ENCODE measurements around the gene VASN.

Gene VASN

GRCh38 chr16:4369007-4369733 is 2.5 kb upstream of the VASN start:
- Histone ChIP-seq H3K36me3 (ENCODE audit: insufficient read depth, low read length) (peaks cover 14% of the 10 kb centered on the region; the same call in 1 of the 2 replicates), H2AFZ (ENCODE audit: low read length) (no peak overlapping the region), H3K4me3 (ENCODE audit: low read depth, low read length, poor library complexity, severe bottlenecking) (no peak overlapping the region), H3K27ac (ENCODE audit: low read depth, low read length, poor library complexity, severe bottlenecking) (no peak overlapping the region), H3K4me1 (ENCODE audit: insufficient read depth, low read length, severe bottlenecking) (peaks cover 8% of the 10 kb centered on the region), H3F3A (ENCODE audit: insufficient read depth, low read length) (no peaks in the 10 kb centered on the region), H4K20me1 (ENCODE audit: insufficient read depth, low read length) (no peaks in the 10 kb centered on the region), H3K9ac (ENCODE audit: low read length) (no peak overlapping the region), H3K4me2 (ENCODE audit: low read length) (no peak overlapping the region), H3K9me2 (ENCODE audit: low read depth, low read length) (no peaks in the 10 kb centered on the region), H3K79me2 (ENCODE audit: insufficient read depth, low read length) (no peaks in the 10 kb centered on the region), H3K27me3 (ENCODE audit: insufficient read depth, low read length) (no peaks in the 10 kb centered on the region), H3K9me3 (ENCODE audit: low read length) (no peaks in the 10 kb centered on the region)
- TF ChIP-seq EZH2 (IDR thresholded peaks at IDR 0.05; ENCODE audit: borderline replicate concordance, low read length) = no peak
- TF ChIP-seq CTCF (IDR thresholded peaks at IDR 0.05; ENCODE audit: low read length) = no peak

- Histone ChIP-seq H3K9me2 (ENCODE audit: low read depth, low read length) (no peaks in the 10 kb centered on the region), H3K9me3 (ENCODE audit: low read length) (no peaks in the 10 kb centered on the region), H3K4me3 (ENCODE audit: low read depth, low read length, poor library complexity, severe bottlenecking) (no peak overlapping the region), H3K79me2 (ENCODE audit: insufficient read depth, low read length) (no peaks in the 10 kb centered on the region), H3K4me2 (ENCODE audit: low read length) (no peak overlapping the region), H2AFZ (ENCODE audit: low read length) (no peak overlapping the region), H3K9ac (ENCODE audit: low read length) (no peak overlapping the region), H3K36me3 (ENCODE audit: insufficient read depth, low read length) (peaks cover 7% of the 10 kb centered on the region; the same call in 1 of the 2 replicates), H4K20me1 (ENCODE audit: insufficient read depth, low read length) (no peaks in the 10 kb centered on the region), H3K27me3 (ENCODE audit: insufficient read depth, low read length) (no peaks in the 10 kb centered on the region), H3K4me1 (ENCODE audit: insufficient read depth, low read length, severe bottlenecking) (peaks cover 8% of the 10 kb centered on the region), H3K27ac (ENCODE audit: low read depth, low read length, poor library complexity, severe bottlenecking) (no peak overlapping the region), H3F3A (ENCODE audit: insufficient read depth, low read length) (no peaks in the 10 kb centered on the region)
- TF ChIP-seq CTCF (IDR thresholded peaks at IDR 0.05; ENCODE audit: low read length) (no peak), EZH2 (IDR thresholded peaks at IDR 0.05; ENCODE audit: borderline replicate concordance, low read length) (no peak)
Measured at GRCh38 chr16:4370151-4370550, 1.5 kb upstream of the VASN start.

- Histone ChIP-seq H3K9me2 (ENCODE audit: low read depth, low read length) (no peaks in the 10 kb centered on the region), H3F3A (ENCODE audit: insufficient read depth, low read length) (no peaks in the 10 kb centered on the region), H3K27ac (ENCODE audit: low read depth, low read length, poor library complexity, severe bottlenecking) (no peak overlapping the region), H3K4me3 (ENCODE audit: low read depth, low read length, poor library complexity, severe bottlenecking) (no peak overlapping the region), H3K4me2 (ENCODE audit: low read length) (no peak overlapping the region), H3K9ac (ENCODE audit: low read length) (no peak overlapping the region), H3K36me3 (ENCODE audit: insufficient read depth, low read length) (peaks cover 4% of the 10 kb centered on the region), H2AFZ (ENCODE audit: low read length) (no peak overlapping the region), H3K79me2 (ENCODE audit: insufficient read depth, low read length) (no peaks in the 10 kb centered on the region), H3K4me1 (ENCODE audit: insufficient read depth, low read length, severe bottlenecking) (peaks cover 8% of the 10 kb centered on the region), H3K9me3 (ENCODE audit: low read length) (no peaks in the 10 kb centered on the region), H4K20me1 (ENCODE audit: insufficient read depth, low read length) (no peaks in the 10 kb centered on the region), H3K27me3 (ENCODE audit: insufficient read depth, low read length) (no peaks in the 10 kb centered on the region)
- no peak for TF ChIP-seq CTCF (IDR thresholded peaks at IDR 0.05; ENCODE audit: low read length)
- TF ChIP-seq EZH2 (IDR thresholded peaks at IDR 0.05; ENCODE audit: borderline replicate concordance, low read length) = no peak
Measured at GRCh38 chr16:4370570-4371356, 885 bp upstream of the VASN start.
